HEK293T (cell line): ENCODE data around the gene RBM38.

Source experiments
- BHLHE40 ChIP-seq: fragments of 450-650 bp; IDR thresholded peaks from 2 replicates; pipeline ENCODE4 v1.6.1; 2016; ENCODE audit warnings: mild to moderate bottlenecking, moderate library complexity, borderline replicate concordance
- FOXA1 ChIP-seq: fragments of 450-650 bp; IDR thresholded peaks from 2 replicates; pipeline ENCODE4 v1.6.1; 2016; ENCODE audit warnings: mild to moderate bottlenecking
- HDGF ChIP-seq: fragments of 450-650 bp; IDR thresholded peaks from 2 replicates; pipeline ENCODE4 v1.6.1; 2017; ENCODE audit warnings: antibody characterized with exemption, borderline replicate concordance
- NFRKB ChIP-seq: fragments of 450-650 bp; IDR thresholded peaks from 2 replicates; pipeline ENCODE4 v1.6.1; 2016; ENCODE audit warnings: mild to moderate bottlenecking, moderate library complexity

- TF ChIP-seq HDGF, result no peak
- no peak for TF ChIP-seq BHLHE40
- no peak for TF ChIP-seq FOXA1
- TF ChIP-seq NFRKB, result no peak
Measured at GRCh38 chr20:57437267-57437666, 46.1 kb downstream of the RBM38 start.
